HFFc6 (cell line): ENCODE results near the gene MBD3L2B. TPM values are rescaled to one million over a fixed set of nuclear protein-coding genes. Genes with fewer than 3 reads are reported as not detected.

ENCODE experiments used
- DNase-seq: peaks from one replicate; pipeline ENCODE4 v3.0.0-alpha.2; 2018
- H3K27ac Mint-ChIP-seq: 2 replicates; pipeline ENCODE4 v1.8.0; 2020; ENCODE audit warnings: mild to moderate bottlenecking, mixed read lengths
- H3K27me3 Mint-ChIP-seq: 2 replicates; pipeline ENCODE4 v1.8.0; 2021; ENCODE audit warnings: mild to moderate bottlenecking, moderate library complexity, mixed read lengths; ENCODE audit not compliant: insufficient read depth
- H3K36me3 Mint-ChIP-seq: 2 replicates; pipeline ENCODE4 v1.8.0; 2021; ENCODE audit warnings: low read depth, mixed read lengths
- H3K4me1 Mint-ChIP-seq: 2 replicates; pipeline ENCODE4 v1.8.0; 2020; ENCODE audit warnings: low read depth, mixed read lengths
- H3K4me3 Mint-ChIP-seq: 2 replicates; pipeline ENCODE4 v1.8.0; 2020; ENCODE audit warnings: mild to moderate bottlenecking, moderate library complexity, mixed read lengths
- H3K9me3 Mint-ChIP-seq: 2 replicates; pipeline ENCODE4 v1.8.0; 2020; ENCODE audit warnings: mild to moderate bottlenecking, mixed read lengths
- CTCF ChIP-seq: fragments of 200-600 bp; sonication (generic); IDR thresholded peaks from 2 replicates; pipeline ENCODE4 v1.5.0; 2021; ENCODE audit warnings: antibody characterized with exemption, mild to moderate bottlenecking
- total RNA-seq, 6 experiments: library from RNA; stranded (reverse); fragmentation: NEBNext Ultra II Directional; extraction: Animal tissue kit (Norgen Biotek cat#: 25700); gene quantifications; 2 replicates in 1 of 6; 3 replicates in 5 of 6; pipeline ENCODE4 v1.2.3, GENCODE V29; 2021

MBD3L2B gene
- total RNA-seq, 6 experiments from 2014 or later, result not detected

GRCh38 chr19:7006135-7006704 is 15.0 kb downstream of the MBD3L2B start:
- Mint-ChIP-seq H3K4me3 (no peak overlapping the region), H3K4me1 (no peaks in the 10 kb centered on the region), H3K36me3 (peaks cover 8% of the 10 kb centered on the region), H3K9me3 (peaks cover 19% of the 10 kb centered on the region), H3K27me3 (peaks cover 5% of the 10 kb centered on the region; the same call in 1 of the 2 replicates), H3K27ac (no peak overlapping the region)
- no peak for DNase-seq
- no peak for TF ChIP-seq CTCF

- Mint-ChIP-seq H3K9me3 (peaks cover 12% of the 10 kb centered on the region), H3K4me1 (no peaks in the 10 kb centered on the region), H3K27ac (no peak overlapping the region), H3K36me3 (peaks cover 5% of the 10 kb centered on the region; the same call in 1 of the 2 replicates), H3K4me3 (no peak overlapping the region), H3K27me3 (peaks cover 3% of the 10 kb centered on the region; the same call in 1 of the 2 replicates)
- TF ChIP-seq CTCF, result peak; percentile 77
- peak; percentile 26 for DNase-seq
Measured at GRCh38 chr19:7004313-7004931, 16.8 kb downstream of the MBD3L2B start.

GRCh38 chr19:7000816-7001215 is 20.4 kb downstream of the MBD3L2B start:
- Mint-ChIP-seq H3K36me3 (no peaks in the 10 kb centered on the region; the same call in 1 of the 2 replicates), H3K9me3 (peaks cover 23% of the 10 kb centered on the region), H3K27ac (no peak overlapping the region), H3K27me3 (peaks cover 3% of the 10 kb centered on the region; the same call in 1 of the 2 replicates), H3K4me3 (no peak overlapping the region), H3K4me1 (no peaks in the 10 kb centered on the region)
- no peak for TF ChIP-seq CTCF
- no peak for DNase-seq

GRCh38 chr19:7000333-7000732 is 20.9 kb downstream of the MBD3L2B start:
- no peak overlapping the region for H3K4me3 Mint-ChIP-seq
- no peak for DNase-seq
- H3K9me3 Mint-ChIP-seq, result peaks cover 28% of the 10 kb centered on the region
- no peaks in the 10 kb centered on the region for H3K4me1 Mint-ChIP-seq
- H3K36me3 Mint-ChIP-seq, result peaks cover under 1% of the 10 kb centered on the region; the same call in 1 of the 2 replicates
- peaks cover 3% of the 10 kb centered on the region; the same call in 1 of the 2 replicates for H3K27me3 Mint-ChIP-seq
- no peak overlapping the region for H3K27ac Mint-ChIP-seq
- TF ChIP-seq CTCF, result no peak

- H3K27me3 Mint-ChIP-seq, result peaks cover 3% of the 10 kb centered on the region; the same call in 1 of the 2 replicates
- H3K36me3 Mint-ChIP-seq, result peaks cover 5% of the 10 kb centered on the region; the same call in 1 of the 2 replicates
- DNase-seq, result no peak
- H3K27ac Mint-ChIP-seq, result no peak overlapping the region
- no peak overlapping the region for H3K4me3 Mint-ChIP-seq
- H3K4me1 Mint-ChIP-seq, result no peaks in the 10 kb centered on the region
- no peak for TF ChIP-seq CTCF
- peaks cover 32% of the 10 kb centered on the region for H3K9me3 Mint-ChIP-seq
Measured at GRCh38 chr19:6999933-7000332, 21.3 kb downstream of the MBD3L2B start.
